Transverse colon (tissue), 4 donors: ENCODE data around the gene SNX32.

Source experiments
- CTCF ChIP-seq, 5 experiments: fragments of 200-600 bp in 3 of 5; fragments of 450-650 bp in 2 of 5; sonication (generic) in 3 of 5; IDR thresholded peaks; 1 replicate in 2 of 5; 2 replicates in 3 of 5; pipeline ENCODE4 v1.5.1; 2016 to 2017; ENCODE audit warnings: antibody characterized with exemption in 5 of 5, inconsistent platforms in 3 of 5, mild to moderate bottlenecking in 2 of 5, moderate library complexity in 1 of 5
- EP300 ChIP-seq: sonication (generic); formaldehyde crosslinking; IDR thresholded peaks from one replicate; pipeline ENCODE4 v1.6.1; 2017; ENCODE audit warnings: antibody characterized with exemption, low read depth
- POLR2A ChIP-seq: fragments of 450-650 bp; IDR thresholded peaks from one replicate; pipeline ENCODE4 v1.6.1; 2016; ENCODE audit warnings: antibody characterized with exemption, mild to moderate bottlenecking, moderate library complexity
- POLR2AphosphoS5 ChIP-seq, 3 donors: sonication (generic); formaldehyde crosslinking; IDR thresholded peaks; one replicate each; pipeline ENCODE4 v1.6.1; 2016; ENCODE audit warnings: antibody characterized with exemption in 3 of 3

- TF ChIP-seq CTCF (IDR thresholded peaks at IDR 0.05), result no peak
- no peak for TF ChIP-seq POLR2A
- no peak for TF ChIP-seq EP300
- TF ChIP-seq POLR2AphosphoS5 (IDR thresholded peaks at IDR 0.05), result no peak
Measured at GRCh38 chr11:65789230-65790103, 44.3 kb upstream of the SNX32 start.
